HG03571 (cell line): ENCODE results near the gene IZUMO1.
A peak's percentile ranks its signal among the peaks of the same experiment; 100 is the strongest.
"Not testable (repeated sequence)": the region's sequence is repeated elsewhere in the genome, so short reads cannot be mapped to it uniquely, and the experiment has no call there.

Experiments used
- ATAC-seq: cut with Tn5 transposase; IDR thresholded peaks from one replicate; pipeline ENCODE4 v1.9.1; 2021; ENCODE audit not compliant: unreplicated experiment

Gene IZUMO1

DNA sequence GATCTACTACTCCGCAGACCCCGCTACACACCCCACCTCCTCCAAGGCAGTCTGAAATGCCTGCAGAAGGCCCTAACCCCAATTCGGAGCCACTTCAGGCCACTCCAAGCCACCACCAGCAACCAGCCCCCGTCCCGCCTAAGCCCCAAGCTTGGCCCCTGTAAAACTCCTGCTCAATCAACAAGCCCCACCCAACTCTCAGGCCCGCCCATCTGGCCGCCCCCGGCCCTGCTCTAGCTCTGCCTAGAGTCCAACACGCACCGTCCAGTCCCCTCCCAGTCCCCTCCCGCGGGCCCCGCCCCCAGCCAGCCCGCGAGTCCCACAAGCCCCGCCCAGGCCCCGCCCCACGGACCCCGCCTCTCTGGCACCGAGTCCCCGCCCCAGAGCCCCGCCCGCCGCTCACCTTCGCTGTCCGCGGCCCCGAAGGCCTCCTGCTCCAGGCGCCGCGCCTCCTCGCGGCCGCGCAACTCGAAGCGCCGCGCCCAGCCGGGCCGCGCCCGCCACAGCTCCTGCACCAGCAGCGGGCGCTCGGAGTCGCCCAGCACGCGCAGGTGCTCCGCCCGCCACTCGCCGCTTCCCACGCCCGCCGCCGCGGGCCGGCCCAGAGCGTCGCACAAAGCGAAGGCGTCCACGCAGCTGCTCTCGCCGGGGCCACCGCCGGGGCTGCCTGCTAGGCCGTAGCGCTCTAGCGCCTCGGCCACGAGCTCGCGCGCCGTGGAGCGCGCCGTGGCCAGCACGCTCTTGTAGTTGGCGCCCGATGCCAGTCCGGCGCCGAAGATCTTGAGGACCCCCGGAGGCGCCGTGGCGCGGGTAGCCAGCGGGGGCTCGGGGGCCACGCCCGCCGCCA lies 7.9 kb downstream of the IZUMO1 start:
- ATAC-seq = no peak

DNA sequence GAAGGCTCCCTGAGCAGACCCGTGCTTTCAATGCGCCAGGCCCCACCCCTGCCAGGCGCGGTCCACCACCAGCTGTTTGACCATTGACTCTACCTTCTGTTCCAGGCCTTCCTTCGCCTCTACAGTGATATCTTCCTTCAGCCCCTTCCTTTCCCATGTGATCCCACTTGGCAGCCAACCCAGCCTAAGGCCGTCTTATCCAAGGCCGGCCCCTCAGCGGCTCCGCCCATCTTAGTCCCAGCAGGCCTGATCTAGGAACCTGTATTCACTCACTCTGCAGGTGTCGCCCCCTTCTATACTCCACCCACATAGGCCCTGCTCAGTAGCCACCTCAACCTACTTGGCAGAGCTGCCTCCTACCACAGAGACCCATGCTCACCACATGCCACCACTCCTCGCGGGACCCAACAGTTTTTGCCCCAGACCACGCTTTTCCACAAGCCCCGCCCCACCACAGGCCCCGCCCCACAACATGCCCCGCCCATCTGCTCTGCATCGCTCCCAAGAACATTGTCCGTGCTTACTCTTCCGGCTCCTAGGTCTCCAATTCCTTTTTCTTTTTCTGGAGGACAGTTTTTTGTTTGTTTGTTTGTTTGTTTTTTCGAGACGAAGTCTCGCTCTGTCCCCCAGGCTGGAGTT lies 9.2 kb downstream of the IZUMO1 start:
- ATAC-seq = no peak

DNA sequence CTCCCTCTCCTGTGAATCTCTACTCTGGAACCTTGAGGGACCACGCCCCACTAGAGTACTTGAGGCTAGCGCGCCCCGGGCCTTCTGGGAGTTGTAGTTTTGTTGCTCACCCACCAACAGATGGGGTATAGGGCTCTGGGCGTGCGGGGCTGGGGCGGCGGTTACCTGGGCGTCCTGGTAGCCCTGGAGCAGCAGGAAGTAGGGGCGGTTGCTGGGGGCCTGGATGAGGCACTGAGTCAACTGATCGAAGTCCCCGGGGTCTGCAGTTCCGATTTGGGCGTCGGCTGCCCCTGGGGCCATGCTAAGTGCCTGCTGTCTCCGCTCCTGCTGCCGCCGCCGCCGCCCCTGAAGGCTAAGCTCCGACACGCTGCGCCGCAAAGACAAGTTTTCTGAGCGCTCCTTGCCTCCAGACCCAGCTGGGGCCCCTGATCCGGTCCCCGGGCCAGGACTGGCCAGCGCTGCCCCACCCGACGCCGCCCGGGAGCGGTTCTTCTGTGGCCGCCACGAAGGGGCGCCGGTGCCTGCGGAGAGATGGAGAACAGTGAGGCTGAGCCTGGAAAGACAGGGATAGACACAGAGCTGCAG lies 11.6 kb downstream of the IZUMO1 start:
- no peak for ATAC-seq

DNA sequence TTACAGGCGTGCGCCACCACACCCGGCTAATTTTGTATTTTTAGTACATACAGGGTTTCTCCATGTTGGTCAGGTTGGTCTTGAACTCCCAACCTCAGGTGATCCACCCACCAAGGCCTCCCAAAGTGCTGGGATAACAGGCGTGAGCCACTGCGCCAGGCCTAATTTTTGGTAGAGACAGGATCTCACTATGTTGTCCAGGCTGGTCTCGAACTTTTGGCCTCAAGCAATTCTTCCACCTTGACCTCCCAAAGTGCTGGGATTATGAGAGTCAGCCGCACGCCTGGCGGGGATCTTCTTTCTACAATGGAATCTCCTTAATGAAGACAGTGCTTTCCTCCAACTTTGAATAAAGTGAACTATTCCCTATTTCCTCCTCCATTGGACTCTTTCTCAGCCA lies 12.1 kb downstream of the IZUMO1 start:
- ATAC-seq = no peak

DNA sequence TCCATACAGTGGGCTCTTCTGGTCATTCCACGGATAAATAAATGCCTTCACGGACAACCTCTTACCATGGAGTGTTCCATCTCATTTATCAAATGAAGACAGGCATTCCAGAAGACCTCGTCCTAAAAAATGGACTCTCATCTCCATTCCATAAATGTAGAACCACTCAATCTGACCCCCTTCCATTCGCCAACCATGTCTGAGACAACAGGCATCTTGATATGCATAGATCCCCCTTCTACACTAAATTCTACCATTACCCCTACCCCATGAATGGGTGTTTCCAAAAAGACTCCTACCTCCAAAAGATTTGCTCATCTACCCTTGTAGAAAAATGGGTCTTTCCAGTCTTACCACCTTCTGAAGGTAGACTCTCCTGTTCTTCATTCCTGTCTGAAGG lies 15.3 kb downstream of the IZUMO1 start:
- ATAC-seq = no peak

DNA sequence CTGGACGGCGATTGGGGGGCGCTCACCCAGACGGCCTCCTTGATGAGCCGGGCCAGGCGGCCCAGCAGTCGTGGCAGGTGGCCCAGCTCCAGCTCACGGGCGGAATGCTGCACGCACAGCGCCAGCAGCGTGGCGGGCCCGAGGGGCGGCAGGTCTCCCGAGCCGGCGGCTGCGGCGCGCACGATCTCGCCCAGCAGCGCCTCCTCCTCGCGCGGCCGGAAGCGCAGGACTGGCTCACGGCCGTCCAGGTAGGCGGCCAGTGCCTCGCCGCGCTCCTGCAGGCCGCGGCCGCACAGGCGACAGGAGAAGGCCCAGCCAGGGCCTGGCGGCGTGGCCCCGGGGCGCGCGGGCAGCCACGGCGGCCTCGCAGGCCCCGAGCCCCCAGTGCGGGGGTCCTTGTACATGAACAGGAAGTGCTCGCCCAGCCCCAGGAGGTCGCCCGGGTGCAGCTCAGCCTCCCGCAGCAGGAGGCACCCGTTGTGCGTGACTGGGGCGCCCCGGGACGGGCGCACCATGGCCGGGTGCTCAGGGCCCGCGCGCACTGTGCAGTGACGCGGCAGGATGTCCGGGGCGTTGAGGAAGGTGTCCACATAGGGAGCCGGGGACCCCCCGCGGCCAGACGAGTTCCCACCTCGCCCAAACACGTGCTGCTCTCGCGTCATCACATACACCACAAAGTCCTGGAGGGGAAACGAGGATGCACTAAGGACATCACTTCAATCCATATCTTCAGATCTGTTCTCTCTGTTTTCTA lies 17.6 kb downstream of the IZUMO1 start:
- no peak for ATAC-seq

DNA sequence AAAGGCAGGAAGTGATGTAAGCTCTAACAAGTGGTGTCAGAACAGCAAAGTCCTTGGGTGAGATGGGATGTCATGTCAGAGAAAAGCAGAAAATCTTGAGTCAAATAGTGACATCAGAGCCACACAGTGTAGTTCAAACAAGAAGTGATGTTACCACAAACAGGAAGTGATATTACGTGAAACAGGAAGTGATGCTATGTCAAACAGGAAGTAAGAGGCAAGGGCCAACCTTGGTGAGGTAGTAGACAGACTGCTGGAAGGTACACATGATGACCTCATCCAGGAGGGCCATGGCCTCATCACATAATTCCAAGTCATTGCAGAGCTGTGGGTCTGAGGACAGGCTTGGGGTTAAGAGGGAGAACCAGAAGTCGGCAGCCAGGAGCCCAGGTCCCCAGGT lies 20.2 kb downstream of the IZUMO1 start:
- no peak for ATAC-seq

DNA sequence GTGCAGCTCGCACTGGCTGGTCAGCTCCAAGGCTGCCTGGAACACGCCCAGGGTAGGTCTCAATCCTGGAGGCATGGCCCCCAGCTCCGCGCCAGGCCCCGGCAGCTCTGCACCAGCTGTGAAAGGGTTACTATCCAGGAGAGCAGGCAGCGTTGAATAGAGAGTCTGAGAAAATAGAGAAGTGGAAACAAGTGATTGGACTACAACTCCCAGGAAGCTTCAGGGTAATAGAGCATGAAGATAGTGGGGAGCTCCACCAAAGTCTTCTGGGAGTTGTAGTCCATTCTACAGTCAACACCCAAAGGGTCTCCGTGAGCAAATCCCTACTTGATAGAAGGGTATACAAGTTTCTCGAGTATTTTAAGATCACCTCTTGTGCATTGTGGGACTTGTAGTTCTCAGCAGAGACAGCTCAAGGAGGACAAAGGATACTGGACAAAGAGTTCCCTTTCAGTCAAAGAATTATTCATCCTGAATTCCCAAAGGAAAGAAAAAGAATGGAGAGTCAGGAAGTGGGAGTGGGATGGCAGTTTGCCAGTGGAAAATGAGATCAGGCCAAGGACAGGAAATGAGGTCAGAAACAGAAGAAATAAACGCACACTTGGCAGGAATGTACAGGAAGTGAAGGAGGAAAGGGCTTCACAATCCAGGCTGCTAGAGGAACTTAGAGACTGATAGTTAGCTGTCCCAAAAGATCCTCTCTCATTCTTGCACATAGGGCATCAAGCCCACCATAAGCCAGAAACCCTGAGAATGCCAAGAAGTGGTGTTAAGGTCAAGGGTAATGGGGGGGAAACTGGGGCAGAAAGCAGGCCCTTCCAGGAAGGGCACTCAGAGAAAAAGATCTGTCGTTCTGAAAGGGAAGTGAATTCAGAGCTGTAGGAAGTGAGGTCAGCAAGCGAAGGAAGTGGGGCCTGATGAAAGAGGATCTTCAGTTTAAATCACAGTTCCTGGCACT lies 21.6 kb downstream of the IZUMO1 start:
- no peak for ATAC-seq

DNA sequence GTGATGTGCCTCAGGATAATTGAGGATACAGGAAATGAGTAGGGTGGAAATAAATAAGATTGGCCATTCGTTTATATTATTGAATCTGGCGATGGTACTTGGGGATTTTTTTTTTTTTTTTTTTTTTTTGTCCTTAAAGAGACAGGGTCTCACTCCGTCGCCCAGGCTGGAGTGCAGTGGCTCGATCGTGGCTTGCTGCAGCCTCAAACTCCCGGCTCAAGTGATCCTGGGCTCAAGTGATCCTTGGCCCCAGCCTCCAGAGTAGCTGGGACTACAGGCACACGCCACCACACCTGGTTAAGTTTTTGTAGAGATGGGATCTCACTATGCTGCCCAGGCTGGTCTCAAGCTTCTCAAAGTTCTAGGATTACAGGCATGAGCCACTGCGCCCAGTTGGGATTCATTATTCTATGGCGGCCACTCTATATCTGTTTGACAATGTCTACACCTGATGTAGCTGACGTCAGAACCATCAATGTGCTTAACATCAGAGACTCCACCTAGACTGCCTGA lies 24.5 kb downstream of the IZUMO1 start:
- no peak for ATAC-seq

DNA sequence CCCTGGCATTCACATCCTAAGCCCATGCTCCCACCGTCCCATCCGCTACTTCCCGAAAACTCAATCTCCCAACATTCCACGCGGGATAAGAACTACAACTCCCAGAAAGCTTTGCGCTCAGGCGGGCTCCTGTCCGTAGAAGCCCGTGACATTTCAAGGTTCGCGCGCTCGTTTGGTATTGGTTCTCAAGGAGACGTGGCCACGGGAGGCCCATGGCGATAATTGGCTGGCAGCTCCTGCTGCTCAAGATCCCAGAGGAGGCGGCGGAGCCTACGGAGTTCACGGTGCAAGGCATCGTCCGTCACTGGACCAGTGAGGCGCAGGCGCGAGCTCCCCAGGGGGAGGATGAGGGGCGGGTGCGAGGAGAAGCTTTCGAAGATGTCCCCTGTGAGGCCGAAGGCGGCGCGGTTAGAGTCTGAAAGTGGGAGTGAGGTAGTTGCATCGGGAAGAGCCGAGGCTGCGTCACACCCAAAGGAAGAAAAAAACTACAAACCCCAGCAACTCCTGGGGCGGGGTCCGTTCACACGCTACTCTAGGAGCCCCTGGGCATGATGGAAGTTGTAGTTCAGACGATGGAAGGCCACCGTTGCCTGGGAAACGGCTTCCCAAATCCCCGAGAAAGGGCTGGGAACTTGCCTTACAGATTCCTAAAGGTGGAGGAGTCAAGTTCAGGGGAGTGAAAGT lies 26.0 kb downstream of the IZUMO1 start:
- ATAC-seq = peak; percentile 63

DNA sequence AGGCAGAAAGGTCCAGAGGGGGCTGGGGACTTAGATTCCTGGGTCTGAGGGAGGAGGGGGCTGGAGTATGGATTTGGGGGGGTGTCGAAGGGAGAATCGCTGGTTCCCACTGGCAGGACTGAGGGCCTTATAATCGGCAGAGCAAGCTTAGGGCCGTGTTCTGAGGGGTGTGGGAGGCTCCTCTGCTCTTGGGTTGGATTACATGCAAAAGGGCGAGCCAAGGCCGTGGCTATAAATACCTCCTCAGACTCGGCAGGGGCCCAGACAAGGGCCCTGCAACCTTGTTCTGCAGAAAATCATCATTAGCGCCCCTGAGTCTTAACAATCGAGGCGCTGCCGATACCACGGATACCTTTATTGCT lies 26.5 kb downstream of the IZUMO1 start:
- ATAC-seq = no peak

DNA sequence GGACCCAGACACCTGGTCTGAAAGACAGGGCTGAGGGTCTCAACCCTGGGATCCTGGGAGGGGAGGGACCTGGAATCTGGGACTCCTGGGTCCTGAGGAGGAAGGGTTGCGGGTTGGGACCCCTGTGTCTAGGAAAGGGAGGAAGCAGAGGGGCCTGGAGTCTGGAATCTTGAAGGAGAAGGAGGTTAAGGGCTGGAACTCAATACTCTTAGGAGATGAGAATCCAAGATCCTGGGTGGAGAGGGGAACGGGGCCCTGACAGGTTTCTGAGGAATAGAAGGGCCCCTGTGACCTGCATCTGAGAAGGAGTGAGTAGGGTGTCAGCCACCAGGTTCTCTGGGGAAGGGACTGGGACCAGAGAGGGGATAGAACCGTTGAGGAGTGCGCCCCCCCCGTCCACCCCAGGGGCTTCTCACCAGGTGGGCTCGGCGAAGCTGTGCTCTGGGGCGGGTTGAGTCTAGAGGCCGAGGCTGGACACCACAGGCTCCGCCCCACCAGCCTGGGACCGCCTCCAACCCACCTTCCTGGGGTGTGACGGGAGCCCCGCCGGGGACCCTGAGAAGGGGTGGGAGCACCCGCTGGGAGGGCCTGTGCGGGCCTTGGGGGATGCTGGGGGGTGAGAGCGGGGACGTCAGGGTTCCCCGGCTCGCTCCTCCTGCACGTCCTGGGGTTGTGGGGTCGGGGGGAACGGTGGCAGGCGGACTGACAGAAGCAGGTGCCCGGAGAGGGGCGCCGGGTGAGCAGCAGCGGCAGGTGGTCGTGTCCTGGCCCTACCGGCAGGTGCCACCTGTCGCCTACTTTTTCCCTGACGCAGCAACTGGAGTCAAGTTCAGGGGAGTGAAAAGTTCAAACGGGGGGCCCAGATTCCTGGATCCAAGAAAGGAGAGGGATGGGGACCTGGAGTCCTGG lies 27.2 kb downstream of the IZUMO1 start, which contains the start of gene MAMSTR:
Gene MAMSTR, minus strand, starts transcription at position 463 of the 909 bp plus-strand sequence. CDS start 694 bp downstream, outside the sequence.
- ATAC-seq = no peak

DNA sequence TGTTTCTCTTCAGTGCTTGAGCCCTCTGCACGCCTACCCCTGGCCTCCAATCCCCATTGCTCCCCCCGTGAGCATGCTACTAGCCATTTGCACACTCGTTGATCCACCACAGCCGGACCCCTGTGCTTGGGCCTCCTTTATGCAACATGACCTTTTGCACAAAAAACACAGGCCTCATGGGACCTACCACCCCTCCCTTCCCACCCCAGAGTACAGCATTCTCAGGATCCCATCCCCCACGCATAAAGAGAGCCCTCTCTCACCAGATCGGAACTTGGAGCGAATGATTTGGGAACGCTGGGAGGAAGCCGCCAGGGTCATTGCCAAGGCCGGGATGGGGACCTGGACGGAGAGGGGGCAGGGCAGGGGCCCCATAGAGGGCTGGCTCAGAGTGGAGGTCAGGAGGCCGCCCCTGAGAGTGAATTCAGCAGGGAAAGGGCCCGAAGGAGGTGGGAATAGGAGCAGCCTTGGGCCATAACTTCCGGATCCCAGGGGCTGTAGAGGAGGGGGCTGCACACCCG lies 27.9 kb downstream of the IZUMO1 start:
- no peak for ATAC-seq

DNA sequence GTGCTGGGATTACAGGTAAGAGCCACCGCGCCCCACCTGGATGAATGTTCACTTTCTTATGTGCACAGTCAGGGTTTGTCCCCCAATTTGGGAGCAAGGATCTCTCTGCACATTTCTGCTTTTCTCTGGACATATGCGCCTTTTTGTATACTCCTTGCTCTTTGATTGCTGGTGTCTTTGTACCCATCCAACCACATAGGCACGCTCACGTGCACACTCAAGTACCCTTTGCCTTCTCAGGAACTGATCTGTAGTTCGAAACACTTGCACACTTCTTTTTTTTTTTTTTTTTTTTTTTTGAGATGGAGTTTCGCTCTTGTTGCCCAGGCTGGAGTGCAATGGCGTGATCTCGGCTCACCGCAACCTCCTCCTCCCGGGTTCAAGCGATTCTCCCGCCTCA lies 28.6 kb downstream of the IZUMO1 start:
- not testable (repeated sequence) for ATAC-seq

DNA sequence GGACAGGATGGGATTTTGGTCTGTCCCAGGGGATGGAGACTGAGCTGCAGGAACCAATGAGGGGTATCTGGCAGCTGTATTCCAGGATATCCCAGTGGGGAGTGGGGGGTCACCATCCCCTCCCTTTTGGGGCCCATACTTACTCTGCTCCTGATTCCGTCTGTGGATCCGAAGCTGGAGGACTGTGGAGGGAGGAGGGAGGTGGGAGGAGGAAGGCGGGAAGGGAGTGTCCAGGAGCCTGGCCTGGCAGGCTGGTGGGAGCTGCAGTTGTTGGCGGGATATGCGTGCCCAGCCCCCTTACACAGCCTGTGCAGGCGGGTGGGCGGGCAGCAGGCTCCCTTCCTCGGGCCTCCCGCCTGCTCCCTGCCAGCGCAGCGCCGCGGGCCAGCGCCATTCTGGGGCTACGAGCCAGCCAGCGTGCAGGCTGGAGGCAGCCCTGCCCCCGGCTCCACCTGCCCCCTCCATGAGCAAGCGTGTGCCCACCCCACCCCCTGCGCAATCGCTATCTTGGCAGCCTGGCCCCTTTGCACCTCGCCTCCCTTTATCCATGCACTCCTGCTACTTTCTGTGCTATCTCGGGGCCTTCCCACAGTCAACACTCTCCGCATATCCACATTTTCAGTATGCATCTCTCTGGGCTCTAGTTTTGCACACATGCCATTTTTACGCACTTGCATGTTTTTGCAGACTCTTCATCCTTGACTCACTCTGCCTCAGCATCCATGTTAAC lies 30.0 kb downstream of the IZUMO1 start:
- ATAC-seq = no peak

DNA sequence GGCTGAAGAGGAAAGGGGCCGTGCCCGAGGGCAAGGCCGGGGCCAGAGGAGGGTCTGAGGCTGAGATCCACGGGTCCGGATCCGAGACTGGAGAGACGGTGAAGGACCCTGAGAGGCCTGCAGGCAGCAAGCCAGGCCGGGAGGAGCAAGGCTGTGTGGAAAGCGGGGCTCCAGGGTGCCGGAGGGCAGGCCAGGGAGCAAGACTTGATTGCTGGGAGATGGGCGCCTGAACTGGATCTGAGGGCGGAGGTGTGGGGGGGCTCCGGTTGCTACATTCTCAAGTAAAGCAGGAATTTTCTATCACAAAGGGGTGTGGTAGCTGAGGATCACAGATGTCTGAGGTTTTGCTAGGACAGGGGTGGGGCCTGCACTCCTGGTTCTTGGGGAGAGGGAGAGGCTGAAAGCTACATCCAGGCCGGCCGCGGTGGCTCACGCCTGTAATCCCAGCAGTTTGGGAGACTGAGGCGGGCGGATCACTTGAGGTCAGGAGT lies 31.0 kb downstream of the IZUMO1 start:
- no peak for ATAC-seq
